MV-4-11 (cell line): ENCODE results near the gene HSD17B8.

Experiments
- DNase-seq: peaks from one replicate; lab custom pipeline; 2025; lab: John Stamatoyannopoulos, UW

HSD17B8 gene

GRCh38 chr6:33192671-33193602, 11.5 kb upstream of the HSD17B8 start:
- no peak for DNase-seq

GRCh38 chr6:33193619-33194018, 10.8 kb upstream of the HSD17B8 start:
- DNase-seq, result no peak

GRCh38 chr6:33194431-33194979, 9.9 kb upstream of the HSD17B8 start:
- no peak for DNase-seq

- no peak for DNase-seq
Measured at GRCh38 chr6:33195304-33196165, 8.9 kb upstream of the HSD17B8 start.

GRCh38 chr6:33197431-33198048, 6.9 kb upstream of the HSD17B8 start:
- DNase-seq, result peak; percentile 72

GRCh38 chr6:33198159-33198852, 6.1 kb upstream of the HSD17B8 start:
- no peak for DNase-seq

- DNase-seq, result no peak
Measured at GRCh38 chr6:33198853-33199436, 5.5 kb upstream of the HSD17B8 start.

- DNase-seq, result peak; percentile 67
Measured at GRCh38 chr6:33199687-33200218, 4.7 kb upstream of the HSD17B8 start.

GRCh38 chr6:33200219-33201146, 4.0 kb upstream of the HSD17B8 start, which contains the start of the genes RXRB and SLC39A7:
Gene RXRB, minus strand, starts transcription at chr6:33200665. Its CDS starts 189 bp downstream, at chr6:33200476.
Gene SLC39A7, plus strand, starts transcription at chr6:33200867. Its CDS starts 379 bp downstream, at chr6:33201246.
- DNase-seq, result peak; percentile 98

- DNase-seq, result no peak
Measured at GRCh38 chr6:33201147-33201545, 3.3 kb upstream of the HSD17B8 start.

- no peak for DNase-seq
Measured at GRCh38 chr6:33201935-33202334, 2.5 kb upstream of the HSD17B8 start.

- no peak for DNase-seq
Measured at GRCh38 chr6:33202799-33203198, 1.7 kb upstream of the HSD17B8 start.

GRCh38 chr6:33203443-33204164, 851 bp upstream of the HSD17B8 start:
- DNase-seq, result no peak

GRCh38 chr6:33204165-33204414, 365 bp upstream of the HSD17B8 start:
- DNase-seq, result no peak

GRCh38 chr6:33205191-33206026, 954 bp downstream of the HSD17B8 start:
- DNase-seq, result peak; percentile 5

GRCh38 chr6:33206027-33206863, 1.8 kb downstream of the HSD17B8 start:
- DNase-seq, result no peak

GRCh38 chr6:33206864-33207551, 2.6 kb downstream of the HSD17B8 start:
- no peak for DNase-seq
